ENCODE results near the gene SPNS2.

SPNS2 gene

GRCh38 chr17:4548721-4549531, 50.2 kb downstream of the SPNS2 start:
- no peak for DNase-seq (ENCODE audit: extremely low read depth in 1 of 2, low read depth in 1 of 2)

DNA sequence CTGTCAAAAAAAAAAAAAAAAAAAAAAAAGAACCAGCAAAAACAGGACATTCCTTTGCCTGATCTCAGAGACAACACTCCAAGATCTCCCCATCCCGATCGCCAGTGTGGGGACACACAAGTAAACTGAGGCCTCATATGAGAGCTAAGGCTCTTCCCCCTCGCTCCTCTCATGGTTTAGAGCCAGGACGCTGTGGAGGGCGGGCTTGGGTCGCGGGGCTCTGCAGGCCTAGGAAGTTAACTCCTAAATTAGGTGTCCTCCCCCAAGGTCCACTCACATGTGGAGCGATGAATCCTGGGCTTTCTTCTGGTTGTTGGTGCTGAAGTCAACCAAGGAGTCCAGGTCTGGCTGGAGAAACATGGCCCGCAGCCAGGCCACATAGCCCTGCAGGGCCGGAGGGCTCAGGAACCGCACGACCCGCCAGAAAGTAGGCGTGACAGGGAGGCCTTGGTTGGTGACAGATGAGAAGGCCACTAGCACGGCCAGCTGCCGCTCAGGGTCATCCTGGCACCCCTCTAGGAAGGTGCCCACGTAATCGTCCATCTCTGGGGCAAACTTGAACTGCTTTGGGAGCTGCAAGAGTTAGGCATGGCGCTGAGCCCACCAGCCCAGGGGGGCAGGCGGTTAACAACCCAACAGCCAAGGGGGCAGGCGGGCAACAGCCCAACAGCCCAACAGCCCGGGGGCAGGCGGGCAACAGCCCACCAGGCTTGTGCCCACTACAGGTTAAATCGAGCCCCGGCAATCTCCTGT, 51.3 kb downstream of the SPNS2 start:
- no peak for DNase-seq (ENCODE audit: extremely low read depth in 1 of 2, low read depth in 1 of 2)

DNA sequence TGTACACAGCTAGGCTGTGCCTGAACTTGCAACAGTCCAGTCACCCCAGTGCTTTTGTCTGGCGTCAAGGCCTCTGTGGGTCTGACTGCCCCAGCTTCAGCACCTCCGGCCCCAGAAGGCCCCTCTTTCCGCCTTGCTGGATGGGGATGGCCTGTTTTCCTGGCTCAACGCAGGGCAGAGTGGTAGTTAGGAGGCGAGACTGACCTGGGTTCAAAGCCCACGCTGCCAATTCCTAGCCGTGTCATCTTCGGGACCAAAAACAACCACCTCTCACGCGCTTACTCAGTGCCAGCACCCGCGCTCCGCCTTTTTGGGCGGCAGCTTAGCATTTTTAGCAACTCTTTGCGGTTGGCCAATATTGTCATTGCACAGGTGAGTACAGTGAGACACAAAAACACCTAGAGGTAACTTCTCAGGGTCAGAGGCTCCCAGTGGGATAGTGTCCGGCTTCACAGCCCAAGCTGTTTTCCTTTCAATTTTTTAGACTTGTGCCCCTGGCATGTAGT, 51.9 kb downstream of the SPNS2 start:
- no peak for DNase-seq (ENCODE audit: extremely low read depth in 1 of 2, low read depth in 1 of 2)

- DNase-seq (ENCODE audit: extremely low read depth in 1 of 2, low read depth in 1 of 2), result no peak
Observed at GRCh38 chr17:4551141-4551540, 52.5 kb downstream of the SPNS2 start.

DNA sequence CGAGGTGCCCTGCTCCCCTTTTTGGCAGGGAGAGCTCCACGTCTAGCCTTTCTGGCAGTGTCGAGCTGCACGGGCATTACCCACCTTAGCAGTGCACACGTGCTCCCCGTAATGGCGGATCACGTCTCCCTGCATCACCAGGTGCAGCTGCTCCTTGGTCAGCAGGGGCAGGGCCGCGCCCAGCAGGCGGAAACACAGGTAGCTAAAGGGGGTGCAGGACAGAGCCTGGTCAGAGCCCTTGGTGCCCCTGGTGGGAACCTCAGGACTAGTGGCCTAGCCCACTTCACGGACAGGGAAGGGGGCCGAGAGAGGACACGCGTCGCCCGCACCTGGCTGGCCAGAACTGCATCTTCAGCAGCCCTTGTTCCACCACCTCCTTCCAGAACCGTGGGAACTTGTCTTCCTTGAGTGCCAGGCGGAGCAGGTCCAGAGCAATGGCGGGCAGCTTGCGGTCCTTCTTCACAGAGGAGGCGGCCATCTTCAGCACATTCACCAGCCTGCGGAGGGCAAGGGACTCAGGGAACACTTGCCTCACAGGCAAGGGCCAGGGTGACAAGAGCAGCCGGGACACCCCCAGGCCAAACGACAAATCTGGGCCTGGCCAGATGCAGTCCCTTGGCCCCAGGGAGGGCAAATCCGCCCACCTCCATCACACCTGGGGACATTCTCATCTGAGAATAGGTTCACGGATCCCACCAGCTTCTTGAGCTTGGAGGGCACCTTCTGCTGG, 53.3 kb downstream of the SPNS2 start:
- no peak for DNase-seq (ENCODE audit: extremely low read depth in 1 of 2, low read depth in 1 of 2)

- DNase-seq (ENCODE audit: extremely low read depth in 1 of 2, low read depth in 1 of 2), result no peak
Observed at GRCh38 chr17:4553669-4554068, 55.0 kb downstream of the SPNS2 start.

GRCh38 chr17:4554441-4554996, 55.8 kb downstream of the SPNS2 start:
- DNase-seq (ENCODE audit: extremely low read depth in 1 of 2, low read depth in 1 of 2), result no peak

- peak; percentile 87 to 95 for DNase-seq (ENCODE audit: extremely low read depth in 1 of 2, low read depth in 1 of 2)
Observed at GRCh38 chr17:4554997-4555799, 56.5 kb downstream of the SPNS2 start, which contains the start of gene MYBBP1A. TSS of gene MYBBP1A (minus strand) at chr17:4555384. CDS start at chr17:4555324, 60 bp downstream.

GRCh38 chr17:4555873-4556759, 57.4 kb downstream of the SPNS2 start:
- no peak for DNase-seq (ENCODE audit: extremely low read depth in 1 of 2, low read depth in 1 of 2)

DNA sequence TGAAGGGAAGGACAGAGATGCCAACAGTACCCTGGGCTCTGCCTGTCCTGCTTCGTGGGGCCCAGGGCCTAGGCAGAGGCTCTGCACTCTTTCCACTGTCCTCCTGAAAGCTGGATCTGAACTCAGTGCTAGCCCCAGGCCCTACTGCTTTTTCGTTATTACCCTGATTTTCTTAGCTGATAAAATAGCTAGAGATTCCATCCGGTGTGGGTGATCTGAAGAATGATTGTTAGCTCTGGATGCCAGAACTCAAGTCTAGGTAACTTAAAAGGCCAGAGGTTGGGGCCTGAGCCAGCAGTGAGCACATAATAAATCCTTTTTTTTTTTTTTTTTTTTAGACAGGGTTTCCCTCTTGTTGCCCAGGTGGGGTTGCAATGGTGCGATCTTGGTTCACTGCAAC, 58.3 kb downstream of the SPNS2 start:
- no peak for DNase-seq (ENCODE audit: extremely low read depth in 1 of 2, low read depth in 1 of 2)

- DNase-seq (ENCODE audit: extremely low read depth in 1 of 2, low read depth in 1 of 2), result no peak
Observed at GRCh38 chr17:4557626-4558346, 59.1 kb downstream of the SPNS2 start.

- no peak for DNase-seq (ENCODE audit: extremely low read depth in 1 of 2, low read depth in 1 of 2)
Observed at GRCh38 chr17:4558347-4558971, 59.8 kb downstream of the SPNS2 start.

DNA sequence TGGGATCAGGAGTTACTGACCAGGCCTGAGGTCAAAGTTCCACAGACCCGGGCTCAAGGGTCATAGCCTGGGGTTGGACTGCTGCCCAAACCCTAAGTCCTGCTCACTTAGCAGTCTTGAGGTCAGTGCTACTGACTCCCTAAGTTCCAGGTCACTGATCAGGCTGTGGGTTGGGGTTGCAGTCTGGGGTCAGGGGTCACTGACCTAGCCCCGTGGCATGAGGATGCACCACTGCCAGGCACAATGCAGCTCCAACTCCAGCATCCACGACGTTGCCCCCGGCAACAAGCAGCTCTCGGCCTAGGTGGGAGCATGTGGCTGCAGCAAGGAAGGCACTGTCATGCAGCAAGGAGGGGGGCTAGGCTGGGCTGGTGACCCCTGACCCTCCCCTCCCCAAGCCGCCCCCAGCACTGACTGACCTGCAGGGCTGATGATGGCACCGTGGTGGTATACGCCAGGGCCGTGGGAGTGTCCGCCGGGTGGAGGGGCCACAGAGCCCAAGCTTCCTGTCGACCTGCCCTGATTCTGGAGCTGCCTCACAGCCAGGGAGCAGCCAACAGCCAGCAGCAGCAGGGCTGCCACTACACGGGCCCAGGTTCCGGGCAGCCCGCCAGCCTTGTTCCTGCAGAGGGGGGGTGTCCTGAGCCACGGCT, 60.6 kb downstream of the SPNS2 start:
- no peak for DNase-seq (ENCODE audit: extremely low read depth in 1 of 2, low read depth in 1 of 2)

DNA sequence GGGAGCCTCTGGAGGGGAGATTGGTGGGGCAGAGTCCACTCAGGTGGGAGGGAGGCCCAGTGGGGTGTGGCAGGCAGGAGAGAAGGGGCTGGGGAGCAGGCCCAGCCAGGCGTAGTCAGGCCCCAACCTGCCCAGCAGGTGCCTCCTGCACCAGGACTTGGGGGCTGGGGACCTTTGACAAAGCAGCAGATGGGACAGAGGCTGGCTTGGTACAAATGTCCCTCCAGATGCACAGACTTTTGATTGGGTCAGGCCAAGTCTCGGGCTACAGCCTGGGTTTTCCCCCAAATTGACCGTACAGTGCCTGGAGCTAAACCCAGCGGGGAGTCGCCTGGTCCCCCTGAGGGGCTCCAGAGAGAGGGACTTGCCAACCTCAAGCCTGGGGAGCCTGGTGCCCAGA, 61.3 kb downstream of the SPNS2 start:
- DNase-seq (ENCODE audit: extremely low read depth in 1 of 2, low read depth in 1 of 2), result no peak

- no peak for DNase-seq (ENCODE audit: extremely low read depth in 1 of 2, low read depth in 1 of 2)
Observed at GRCh38 chr17:4560421-4560820, 61.7 kb downstream of the SPNS2 start, which contains the start of gene GGT6. TSS of gene GGT6 (minus strand) at chr17:4560577. CDS start at chr17:4560521, 56 bp downstream.

- no peak for DNase-seq (ENCODE audit: extremely low read depth in 1 of 2, low read depth in 1 of 2)
Observed at GRCh38 chr17:4560837-4561256, 62.2 kb downstream of the SPNS2 start.

All from stimulated activated CD8-positive, alpha-beta memory T cell treated with anti-CD3 and anti-CD28 coated beads, Interleukin-7, amount 100 ng/mL, for 48 hours (primary cell).